ENCODE data around the gene SLC9A3.

The SLC9A3 gene

GRCh38 chr5:464843-465590, 59.2 kb downstream of the SLC9A3 start:
- in situ Hi-C loops (cut with MboI; ENCODE audit: low sequenced_read_pairs, unreplicated experiment), result no loop called here
- no peak for TF ChIP-seq CTCF (IDR thresholded peaks at IDR 0.05; ENCODE audit: borderline replicate concordance, control extremely low read depth, extremely low read depth, insufficient read depth, missing control alignments)
- no peak for DNase-seq (ENCODE audit: low spot score)

- in situ Hi-C loops (cut with MboI; ENCODE audit: low sequenced_read_pairs, unreplicated experiment), result no loop called here
- TF ChIP-seq CTCF (IDR thresholded peaks at IDR 0.05; ENCODE audit: borderline replicate concordance, control extremely low read depth, extremely low read depth, insufficient read depth, missing control alignments), result no peak
- no peak for DNase-seq (ENCODE audit: low spot score)
Measured at GRCh38 chr5:464446-464842, 59.8 kb downstream of the SLC9A3 start.

GRCh38 chr5:463952-464351, 60.3 kb downstream of the SLC9A3 start:
- DNase-seq (ENCODE audit: low spot score), result no peak
- in situ Hi-C loops (cut with MboI; ENCODE audit: low sequenced_read_pairs, unreplicated experiment), result no loop called here
- no peak for TF ChIP-seq CTCF (IDR thresholded peaks at IDR 0.05; ENCODE audit: borderline replicate concordance, control extremely low read depth, extremely low read depth, insufficient read depth, missing control alignments)

GRCh38 chr5:463301-463700, 60.9 kb downstream of the SLC9A3 start:
- no peak for TF ChIP-seq CTCF (IDR thresholded peaks at IDR 0.05; ENCODE audit: borderline replicate concordance, control extremely low read depth, extremely low read depth, insufficient read depth, missing control alignments)
- in situ Hi-C loops (cut with MboI; ENCODE audit: low sequenced_read_pairs, unreplicated experiment), result no loop called here
- DNase-seq (ENCODE audit: low spot score), result no peak

- DNase-seq (ENCODE audit: low spot score), result no peak
- in situ Hi-C loops (cut with MboI; ENCODE audit: low sequenced_read_pairs, unreplicated experiment), result no loop called here
- TF ChIP-seq CTCF (IDR thresholded peaks at IDR 0.05; ENCODE audit: borderline replicate concordance, control extremely low read depth, extremely low read depth, insufficient read depth, missing control alignments), result no peak
Measured at GRCh38 chr5:462051-462481, 62.2 kb downstream of the SLC9A3 start.

GRCh38 chr5:460273-460625, 64.0 kb downstream of the SLC9A3 start:
- no peak for DNase-seq (ENCODE audit: low spot score)
- TF ChIP-seq CTCF (IDR thresholded peaks at IDR 0.05; ENCODE audit: borderline replicate concordance, control extremely low read depth, extremely low read depth, insufficient read depth, missing control alignments), result no peak
- in situ Hi-C loops (cut with MboI; ENCODE audit: low sequenced_read_pairs, unreplicated experiment), result no loop called here

All from GM13976 (cell line).